Measurements from ENCODE around the gene ZNF296.

The ZNF296 gene

GRCh38 chr19:45099467-45100191, 23.4 kb upstream of the ZNF296 start:
- TF ChIP-seq CTCF (IDR thresholded peaks at IDR 0.05; ENCODE audit: control insufficient read depth, insufficient read depth, low read depth, low read length, missing control alignments): no peak
- no peak for DNase-seq (ENCODE audit: low read depth)

GRCh38 chr19:45098521-45099466, 22.5 kb upstream of the ZNF296 start:
- no peak for TF ChIP-seq CTCF (IDR thresholded peaks at IDR 0.05; ENCODE audit: control insufficient read depth, insufficient read depth, low read depth, low read length, missing control alignments)
- DNase-seq (ENCODE audit: low read depth): no peak
- no peak overlapping the region for H3K4me3 ChIP-seq (ENCODE audit: control insufficient read depth, low read depth, low read length)

More at GRCh38 chr19:45099467-45100191, 23.4 kb upstream of the ZNF296 start:
- H3K4me3 ChIP-seq (ENCODE audit: control insufficient read depth, low read depth, low read length): no peak overlapping the region

GRCh38 chr19:45097776-45098520, 21.7 kb upstream of the ZNF296 start:
- DNase-seq (ENCODE audit: low read depth): peak; percentile 73
- H3K4me3 ChIP-seq (ENCODE audit: control insufficient read depth, low read depth, low read length): no peak overlapping the region
- no peak for TF ChIP-seq CTCF (IDR thresholded peaks at IDR 0.05; ENCODE audit: control insufficient read depth, insufficient read depth, low read depth, low read length, missing control alignments)

GRCh38 chr19:45097450-45097775, 21.1 kb upstream of the ZNF296 start:
- no peak for DNase-seq (ENCODE audit: low read depth)
- no peak for TF ChIP-seq CTCF (IDR thresholded peaks at IDR 0.05; ENCODE audit: control insufficient read depth, insufficient read depth, low read depth, low read length, missing control alignments)
- H3K4me3 ChIP-seq (ENCODE audit: control insufficient read depth, low read depth, low read length): no peak overlapping the region

GRCh38 chr19:45096700-45097099, 20.4 kb upstream of the ZNF296 start:
- no peak for TF ChIP-seq CTCF (IDR thresholded peaks at IDR 0.05; ENCODE audit: control insufficient read depth, insufficient read depth, low read depth, low read length, missing control alignments)
- DNase-seq (ENCODE audit: low read depth): no peak
- H3K4me3 ChIP-seq (ENCODE audit: control insufficient read depth, low read depth, low read length): no peak overlapping the region
